Hematopoietic multipotent progenitor cell treated with erythropoietin and hydrocortisone succinate and interleukin-3 and kit ligand, for 8 days (in vitro differentiated cells): ENCODE measurements around the gene TNFSF4.
A peak's percentile ranks its signal among the peaks of the same experiment; 100 is the strongest.

Experiments used
- DNase-seq: peaks from one replicate; pipeline ENCODE4 v3.0.0-alpha.2; 2015

Gene TNFSF4

DNA sequence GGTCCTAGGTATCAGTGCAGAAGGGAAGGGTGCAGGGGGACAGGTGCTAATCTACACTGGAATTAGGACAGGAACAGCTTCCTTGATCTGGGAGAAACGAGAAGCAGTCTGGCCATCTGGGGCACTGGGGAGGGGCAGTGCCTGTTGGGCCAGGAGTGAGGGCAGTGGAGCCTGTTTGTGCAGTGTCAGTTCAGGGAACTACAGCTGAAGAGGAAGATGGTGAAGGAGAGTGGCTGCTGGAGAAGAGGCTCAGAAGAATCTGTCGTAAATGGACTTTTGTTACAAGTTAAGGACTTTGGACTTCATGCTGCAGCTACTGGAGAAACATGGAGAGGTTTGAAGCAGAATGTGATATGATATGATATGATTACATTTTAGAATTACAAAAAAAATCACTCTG is 3.2 kb upstream of the TNFSF4 start:
- no peak for DNase-seq

DNA sequence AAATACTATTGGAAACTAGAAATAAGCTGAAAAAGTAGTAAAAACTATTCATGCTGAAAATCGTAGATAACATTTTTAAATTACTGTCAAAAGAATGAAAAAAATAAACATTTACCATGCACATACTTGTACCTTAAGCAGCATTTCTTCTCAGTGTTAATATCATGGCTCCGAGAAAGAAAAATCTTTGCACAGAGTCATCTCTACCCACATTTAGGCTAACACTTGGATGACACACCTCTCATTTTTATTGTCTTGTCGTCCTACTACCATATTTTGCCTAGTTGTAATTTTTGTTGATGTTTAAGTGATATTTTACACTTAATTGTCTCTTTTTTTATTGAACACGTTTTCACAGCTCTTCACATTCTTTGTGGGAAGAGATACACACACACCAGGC is 1.7 kb upstream of the TNFSF4 start:
- DNase-seq, result no peak

DNA sequence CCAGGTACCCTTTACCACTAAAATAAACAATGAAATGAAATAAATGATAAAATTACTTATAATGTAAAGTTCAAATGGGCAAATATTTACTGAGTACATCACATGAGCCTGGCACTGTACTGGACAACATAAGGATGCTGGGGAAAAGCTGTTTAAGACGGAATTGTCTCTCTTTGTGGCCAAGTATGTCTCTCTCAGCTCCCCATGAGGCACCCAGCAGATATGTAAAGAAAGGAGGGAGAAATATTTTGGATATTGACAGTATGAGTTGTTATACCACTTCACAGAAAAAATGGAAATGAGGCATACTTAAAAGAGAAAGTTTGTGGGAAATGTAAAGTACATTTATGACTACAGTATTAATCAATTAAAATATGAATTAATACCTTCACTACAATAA is 1.0 kb upstream of the TNFSF4 start:
- DNase-seq, result no peak

DNA sequence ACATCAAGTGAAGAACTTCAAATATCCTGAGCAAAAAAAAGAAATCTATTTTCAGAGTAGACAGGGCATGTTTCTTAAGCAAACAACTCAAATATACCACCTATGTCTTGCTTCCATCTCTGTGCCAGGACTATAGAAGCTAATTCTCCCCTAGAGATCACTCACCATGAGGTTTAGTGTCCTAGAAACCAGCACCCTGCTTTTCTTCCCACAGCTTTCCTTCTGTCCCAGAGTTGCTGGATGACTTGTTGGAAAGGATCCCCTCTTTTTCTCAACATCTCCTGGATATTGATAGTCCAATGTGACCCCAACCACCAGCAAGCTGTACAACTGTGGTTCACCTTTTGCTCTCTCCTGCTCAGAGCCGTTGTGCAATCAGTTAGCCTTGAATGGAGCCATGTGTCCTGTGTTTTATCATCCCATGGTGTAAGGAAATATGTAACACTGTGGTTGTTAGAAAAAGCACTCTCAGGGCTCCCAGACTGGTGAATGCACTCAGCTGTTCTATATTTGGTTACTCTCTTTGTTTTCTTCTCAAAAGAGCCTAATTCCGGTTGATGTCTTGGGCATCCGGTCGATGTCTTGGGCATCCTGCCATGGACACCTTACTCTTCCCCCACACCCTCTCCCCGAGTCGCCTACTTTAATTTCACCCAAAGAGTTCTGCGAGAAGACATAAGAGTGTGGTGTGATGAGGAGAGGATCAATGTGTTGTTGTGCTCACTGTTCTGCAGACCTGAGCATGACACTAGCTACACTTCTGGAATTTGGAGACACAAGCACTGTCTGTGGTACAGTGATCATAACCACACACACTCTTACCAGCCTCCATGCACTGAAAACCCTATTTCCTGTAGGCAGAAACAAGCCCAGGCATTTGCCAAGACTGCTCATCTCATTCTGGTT is 1.7 kb downstream of the TNFSF4 start:
- no peak for DNase-seq

DNA sequence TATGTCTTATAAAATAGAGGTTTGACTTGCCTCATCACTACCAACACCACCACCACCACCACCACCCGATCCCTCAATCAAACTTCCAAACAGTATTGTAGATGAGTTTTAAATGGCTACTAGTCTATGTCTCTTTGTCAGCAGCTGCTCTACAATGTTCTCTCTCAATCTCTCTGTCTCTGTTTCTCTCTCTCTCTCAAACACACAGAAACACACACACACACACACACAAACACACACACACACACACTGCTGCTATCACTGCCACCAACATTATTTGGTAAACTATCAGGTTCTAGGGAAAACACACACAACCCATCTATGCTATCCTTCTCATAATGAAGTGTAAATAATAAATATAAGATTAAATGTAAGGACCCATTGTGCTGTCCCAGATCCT is 2.4 kb downstream of the TNFSF4 start:
- DNase-seq, result no peak

DNA sequence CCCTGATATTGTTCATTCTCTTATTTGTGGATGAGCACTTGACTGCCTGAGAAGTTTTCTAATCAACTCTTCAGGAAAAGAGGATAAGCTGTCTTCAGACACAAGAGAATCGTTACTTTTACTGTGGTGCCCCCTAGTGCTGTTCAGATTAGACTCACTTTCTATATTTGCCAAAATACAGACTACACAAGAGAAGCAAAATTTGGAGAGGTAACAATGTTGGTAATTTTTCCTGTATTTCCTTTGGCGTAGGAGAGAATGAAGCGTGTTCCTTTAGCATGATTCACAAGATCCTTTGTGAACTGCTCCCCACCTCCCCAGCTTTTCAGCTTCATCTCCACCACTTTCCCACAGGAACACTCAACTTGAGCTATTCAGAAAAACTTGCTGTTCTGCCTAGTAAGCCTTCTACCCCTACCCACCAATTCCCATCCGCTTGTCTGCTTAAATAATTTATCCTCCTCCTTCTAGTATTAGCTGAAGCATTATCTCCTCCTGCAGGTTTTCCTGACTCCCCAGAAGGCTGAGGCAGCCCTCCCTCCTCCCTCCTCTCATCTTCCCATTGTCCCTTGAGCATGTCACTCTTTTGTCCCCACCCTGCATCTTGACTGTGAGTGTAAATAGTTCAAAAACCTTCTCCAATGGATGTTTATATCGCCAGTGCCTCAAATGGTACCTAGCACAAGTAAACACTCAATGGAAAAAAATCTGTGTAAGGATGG is 4.5 kb downstream of the TNFSF4 start:
- DNase-seq, result peak; percentile 64

DNA sequence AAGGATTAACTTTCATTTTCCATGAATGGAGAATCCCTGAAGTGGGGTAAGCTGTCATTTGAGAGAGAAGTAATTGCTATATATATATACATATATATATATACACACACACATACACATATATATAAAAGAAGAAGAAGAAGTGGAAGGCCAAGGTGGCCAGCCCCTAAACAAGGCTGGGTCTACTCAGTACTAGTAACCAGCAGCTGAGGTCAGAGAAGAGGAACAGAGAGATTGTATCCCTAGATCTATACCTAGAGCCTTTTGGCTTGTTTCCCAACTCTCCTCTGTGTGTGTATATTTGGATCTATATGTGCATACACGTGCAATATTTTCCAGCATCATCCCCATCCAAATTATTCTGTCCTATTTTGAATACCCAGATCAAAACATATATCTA is 5.2 kb downstream of the TNFSF4 start:
- no peak for DNase-seq

DNA sequence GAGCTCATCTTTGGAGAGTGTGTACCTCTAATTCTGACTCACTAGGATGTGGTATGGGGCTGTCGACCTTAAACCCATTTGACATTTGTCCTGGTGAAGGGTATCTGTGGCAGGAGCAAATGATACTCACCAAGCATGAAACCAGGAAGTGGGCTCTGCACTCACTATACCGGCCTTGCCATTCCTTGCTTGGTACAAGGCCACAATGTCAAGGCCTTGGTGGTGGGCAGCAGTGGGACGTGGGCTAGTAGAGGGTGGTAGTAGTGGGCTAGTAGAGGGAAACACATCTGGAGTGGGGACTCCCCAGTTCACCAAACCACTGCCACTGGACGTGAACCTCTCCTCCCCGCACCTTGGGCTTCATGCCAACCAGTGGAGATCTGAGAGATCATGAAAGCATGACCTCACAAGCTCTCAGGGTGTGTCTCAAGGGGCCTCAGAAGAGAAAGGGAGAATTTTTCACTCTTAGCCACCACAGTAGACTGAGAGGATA is 11.5 kb downstream of the TNFSF4 start:
- peak; percentile 4 for DNase-seq

DNA sequence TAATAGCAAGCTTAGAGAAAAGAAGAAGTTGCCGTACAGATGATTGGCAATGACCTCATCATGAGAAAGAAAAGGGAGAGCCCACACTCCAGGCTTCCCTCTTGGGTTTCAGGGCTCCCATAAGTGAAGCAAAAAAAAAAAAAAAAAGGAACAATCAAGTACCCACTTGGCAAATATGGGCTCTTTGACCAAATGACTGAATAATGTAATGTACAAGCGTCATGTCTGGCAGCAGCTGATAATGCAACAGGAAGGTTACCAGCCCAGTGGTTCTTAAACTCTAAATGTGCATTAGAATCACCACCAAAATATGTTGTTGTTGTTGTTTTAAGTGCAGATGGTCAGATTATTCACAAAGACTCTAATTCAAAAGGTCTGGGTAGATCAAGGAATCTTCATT is 13.5 kb downstream of the TNFSF4 start:
- DNase-seq, result peak; percentile 24

DNA sequence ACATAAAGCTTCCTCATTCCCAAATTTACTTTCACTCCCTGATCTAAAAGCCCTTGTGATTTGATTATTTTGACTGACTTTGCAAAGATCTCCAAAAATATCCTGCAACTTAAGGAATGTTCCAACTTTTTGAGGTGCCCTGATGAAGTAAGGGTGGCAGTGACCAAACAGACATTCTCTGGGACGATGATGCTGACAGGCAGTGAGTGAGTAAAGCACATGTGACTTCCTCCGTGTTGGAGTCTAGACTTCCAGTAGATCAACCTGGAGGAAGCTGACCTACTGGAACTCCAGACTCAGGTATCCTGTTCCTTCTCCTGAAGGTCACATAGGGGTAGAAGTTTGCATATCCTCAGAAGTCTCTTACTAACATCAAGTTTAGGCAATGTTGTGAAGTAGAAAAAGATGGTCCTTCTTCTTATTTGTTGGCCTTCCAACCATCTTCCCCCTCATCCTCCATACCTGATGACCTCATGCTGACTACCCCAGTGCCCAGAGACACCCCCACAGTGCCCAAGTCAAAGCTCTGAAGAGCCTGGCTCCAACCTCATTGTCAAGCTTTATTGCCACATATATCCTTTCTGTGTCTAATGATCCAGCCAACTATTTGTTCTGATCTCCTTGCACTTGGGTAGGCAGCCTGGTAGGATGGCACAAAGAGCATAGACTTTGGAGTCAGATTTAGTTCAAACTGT is 16.0 kb downstream of the TNFSF4 start:
- no peak for DNase-seq

DNA sequence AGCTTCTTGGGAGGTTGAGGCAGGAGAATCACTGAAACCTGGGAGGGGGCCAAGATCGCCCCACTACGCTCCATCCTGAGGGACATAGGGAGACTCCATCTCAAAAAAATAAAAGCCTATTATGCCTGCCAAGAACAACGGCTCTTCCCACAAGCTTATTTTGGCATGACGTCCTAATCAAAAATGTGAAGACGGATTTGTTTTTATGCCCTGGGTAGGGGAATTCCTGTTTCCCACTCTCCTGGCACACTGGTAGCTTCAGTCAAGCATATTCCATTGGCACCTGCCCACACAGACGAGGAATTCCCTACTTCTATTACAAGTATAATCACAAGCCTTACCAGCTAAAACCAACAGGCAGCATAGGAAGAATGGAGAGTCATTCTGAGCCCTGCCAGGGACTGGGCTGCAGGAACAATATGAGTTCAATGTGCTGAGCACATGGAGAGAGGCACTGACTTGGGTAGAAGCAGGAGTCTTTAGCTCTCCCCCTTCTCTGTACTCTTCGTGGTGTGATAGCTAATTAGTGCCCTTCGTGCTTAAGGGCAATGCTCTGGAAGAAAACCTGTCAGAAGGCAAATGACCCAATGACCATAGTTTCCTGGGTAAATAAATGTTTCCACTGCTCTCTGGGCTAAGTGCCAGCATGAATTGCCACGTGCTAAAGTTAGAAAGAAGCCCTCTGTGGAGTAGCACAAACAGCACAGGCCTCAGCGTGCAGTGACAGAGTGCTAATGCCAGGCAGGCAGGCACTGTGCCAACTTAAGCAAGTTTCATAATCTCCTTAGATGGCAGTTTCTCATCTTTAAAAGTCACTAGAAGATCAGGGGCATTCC is 16.8 kb downstream of the TNFSF4 start:
- DNase-seq, result peak; percentile 69

DNA sequence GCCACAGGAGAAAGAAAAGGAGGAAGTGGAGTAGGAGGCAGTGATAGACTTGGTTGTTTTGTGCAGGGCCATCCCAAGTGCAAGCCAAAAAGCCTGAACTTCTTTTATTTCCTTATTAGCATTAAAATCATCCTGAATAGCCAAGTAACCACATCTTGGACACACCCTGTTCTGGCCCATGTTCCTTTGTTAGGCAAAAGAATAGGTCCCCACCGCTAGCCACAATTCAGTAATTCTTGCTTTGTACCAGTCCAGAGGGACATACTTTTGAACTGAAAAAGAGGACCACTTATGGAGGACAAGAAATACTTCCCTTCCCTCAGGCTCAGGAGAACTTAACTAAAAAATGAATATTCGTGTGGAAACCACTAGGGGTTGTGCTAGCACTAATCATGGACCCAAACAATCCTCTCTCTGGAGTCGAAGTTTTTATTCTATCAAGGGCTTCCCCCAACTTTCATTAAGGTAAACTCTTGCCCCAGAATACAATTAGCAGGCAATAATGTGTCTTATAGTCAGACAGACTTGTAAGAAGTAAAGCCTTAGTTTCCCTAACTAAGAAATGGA is 19.4 kb downstream of the TNFSF4 start:
- no peak for DNase-seq

DNA sequence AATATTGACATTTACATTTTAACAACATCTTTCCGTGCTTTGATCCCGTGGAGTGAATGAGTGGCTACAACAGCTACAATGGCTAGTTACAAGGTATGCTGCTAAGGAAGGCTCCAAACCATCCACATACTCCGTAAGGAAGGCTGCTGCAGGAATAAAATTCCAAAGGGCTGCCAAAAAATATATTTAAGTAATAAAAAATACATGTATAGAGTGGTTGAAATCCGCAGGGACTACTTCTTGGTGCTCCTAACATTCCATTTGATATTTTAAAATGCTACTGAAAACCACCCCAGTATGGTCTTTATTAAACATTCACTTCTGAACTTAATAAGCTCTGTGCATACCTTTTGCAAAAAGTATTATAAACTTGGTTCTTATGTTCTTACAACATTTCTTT is 25.3 kb downstream of the TNFSF4 start:
- no peak for DNase-seq

DNA sequence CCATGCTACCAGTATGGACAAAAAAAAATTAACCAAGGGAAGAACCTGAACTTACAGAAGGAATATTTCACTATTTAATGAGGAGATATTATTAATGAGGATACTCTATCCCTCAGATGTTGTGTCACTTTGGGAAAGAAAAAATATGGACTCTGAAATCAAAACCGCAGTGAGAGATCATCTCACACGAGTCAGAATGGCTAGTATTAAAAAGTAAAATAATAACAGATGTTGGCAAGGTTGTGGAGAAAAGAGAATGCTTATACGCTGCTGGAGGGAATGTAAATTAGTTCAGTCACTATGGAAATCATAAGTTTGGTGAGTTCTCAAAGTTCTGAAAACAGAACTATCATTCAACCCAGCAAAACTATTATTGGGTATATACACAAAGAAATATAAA is 30.9 kb downstream of the TNFSF4 start:
- no peak for DNase-seq

DNA sequence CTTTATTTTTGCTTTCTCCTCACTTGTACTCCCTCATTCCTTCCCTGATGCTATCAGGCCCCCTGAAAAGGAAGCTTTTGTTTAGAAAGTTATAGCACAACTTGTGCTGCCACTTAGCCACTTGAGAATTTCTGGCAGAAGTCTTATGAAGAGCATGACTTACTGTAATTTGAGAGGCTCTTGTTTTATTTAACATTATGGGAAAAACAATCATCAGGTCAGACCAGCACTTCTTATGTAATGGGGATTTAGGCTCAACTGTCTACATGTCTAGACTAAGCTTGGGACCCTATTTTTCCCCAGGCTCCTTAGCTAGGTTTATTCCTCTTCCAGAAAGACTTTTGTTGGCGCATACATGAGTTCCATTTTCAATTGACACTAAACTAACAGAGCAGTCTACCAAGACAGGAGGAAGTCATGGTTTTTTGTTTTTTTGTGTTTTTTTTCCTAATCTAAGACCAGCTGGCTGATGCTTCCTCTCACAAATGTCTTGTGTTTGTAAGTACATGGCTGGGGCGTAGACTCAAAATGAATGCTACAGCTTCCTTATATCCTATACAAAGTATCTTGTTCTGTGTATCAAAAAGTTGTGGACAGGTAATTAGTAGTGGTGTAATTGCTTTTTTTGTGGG is 31.5 kb downstream of the TNFSF4 start:
- no peak for DNase-seq

DNA sequence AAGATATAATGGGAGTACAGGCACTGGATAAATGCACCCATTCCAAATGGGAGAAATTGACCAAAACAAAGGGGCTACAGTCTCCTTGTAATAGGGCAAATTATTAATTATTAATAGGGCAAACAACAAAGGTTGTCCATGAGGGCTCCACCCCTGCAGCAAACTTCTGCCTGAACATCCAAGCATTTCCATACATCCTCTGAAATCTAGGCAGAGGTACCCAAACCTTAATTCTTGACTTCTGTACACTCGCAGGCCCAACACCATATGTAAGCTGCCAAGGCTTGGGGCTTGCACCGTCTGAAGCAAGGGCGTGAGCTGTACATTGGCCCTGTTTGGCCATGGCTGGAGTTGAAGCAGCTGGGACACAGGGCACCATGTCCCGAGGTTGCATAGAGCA is 33.7 kb downstream of the TNFSF4 start:
- no peak for DNase-seq

DNA sequence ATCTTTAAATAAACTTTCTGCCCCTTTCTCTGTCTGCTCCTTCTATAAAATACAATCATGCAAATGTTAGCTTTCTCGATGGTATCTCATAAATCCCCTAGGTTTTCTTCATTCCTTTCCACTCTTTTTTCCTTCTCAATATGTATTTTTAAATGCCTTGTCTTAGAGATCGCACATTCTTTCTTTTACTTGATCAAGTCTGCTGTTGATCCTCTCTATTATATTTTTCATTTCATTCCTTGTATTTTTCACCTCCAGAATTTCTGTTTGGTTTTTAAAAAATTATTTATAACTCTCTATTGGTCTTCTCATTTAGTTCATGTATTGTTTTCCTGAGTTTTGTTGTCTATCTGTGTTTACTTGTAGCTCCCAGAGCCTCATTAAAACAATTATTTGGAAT is 36.0 kb downstream of the TNFSF4 start:
- no peak for DNase-seq

DNA sequence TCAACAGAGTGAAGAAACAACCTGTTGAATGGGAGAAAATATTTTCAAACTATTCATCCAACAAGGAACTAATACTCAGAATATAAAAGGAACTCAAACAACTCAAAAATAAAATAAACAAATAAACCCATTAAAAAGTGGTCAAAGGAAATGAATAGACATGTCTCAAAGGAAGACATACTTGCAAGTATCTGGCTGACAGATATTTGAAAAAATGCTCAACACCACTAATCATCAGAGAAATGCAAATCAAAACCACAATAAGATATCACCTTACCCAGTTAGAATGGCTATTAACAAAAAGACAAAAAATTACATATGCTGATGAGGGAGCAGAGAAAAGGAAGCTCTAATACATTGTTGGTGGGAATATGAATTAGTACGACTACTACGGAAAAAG is 38.2 kb downstream of the TNFSF4 start:
- no peak for DNase-seq

DNA sequence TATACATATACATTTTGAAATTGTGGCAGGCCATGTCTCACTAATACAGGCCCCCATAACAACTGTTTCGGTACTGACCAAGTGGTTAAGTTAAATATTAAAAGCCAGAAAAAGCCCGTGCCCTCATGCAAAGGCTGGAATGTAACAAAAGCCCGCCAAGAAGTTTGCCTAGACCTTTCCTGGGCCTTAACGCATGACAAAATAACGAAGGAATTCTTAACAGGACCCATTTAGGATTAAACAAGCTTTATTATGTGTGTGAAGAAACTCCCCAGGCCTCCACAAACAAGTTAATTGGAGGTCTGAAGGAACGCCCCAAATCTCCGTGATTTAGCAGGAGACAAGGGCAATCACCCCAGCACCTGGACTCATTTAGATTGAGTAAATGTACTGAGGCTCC is 42.4 kb downstream of the TNFSF4 start:
- DNase-seq, result no peak

DNA sequence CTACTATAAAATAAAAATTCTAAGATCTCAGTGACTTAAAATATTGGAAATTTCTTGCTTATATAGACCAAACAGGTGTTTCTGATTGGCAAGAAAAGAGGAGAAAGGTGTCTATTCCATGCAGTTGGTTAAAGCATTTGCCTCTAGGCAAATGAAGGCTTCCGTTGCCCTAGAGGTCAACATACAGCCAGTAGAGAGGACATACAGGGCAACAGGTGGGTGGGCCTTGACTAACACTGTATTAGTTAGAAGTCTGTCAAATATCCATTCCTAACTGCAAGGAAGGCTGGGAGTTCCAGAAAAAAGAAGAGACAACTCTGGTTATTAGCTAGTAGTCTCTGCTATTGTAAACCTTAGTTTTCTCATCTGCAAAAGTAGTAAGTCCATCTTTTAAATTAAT is 43.0 kb downstream of the TNFSF4 start:
- DNase-seq, result no peak

DNA sequence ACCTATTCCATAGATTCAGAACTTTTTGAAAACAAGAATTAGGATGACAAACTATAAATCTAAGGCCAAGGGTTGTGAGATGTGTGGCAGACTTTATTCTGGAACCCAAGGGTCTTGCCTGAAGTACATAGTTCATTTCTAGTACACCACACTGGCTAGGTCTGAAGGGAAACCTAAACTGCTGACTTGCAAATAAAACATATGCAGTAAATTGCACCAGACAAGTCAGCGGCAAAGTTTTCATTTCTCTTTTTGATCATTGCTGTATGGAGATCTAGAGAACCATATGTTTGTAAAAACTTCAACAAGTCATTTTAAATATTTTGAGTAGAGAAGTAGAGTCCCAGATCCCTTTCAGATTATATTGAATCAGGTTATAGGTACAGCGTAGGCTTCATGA is 43.9 kb downstream of the TNFSF4 start:
- no peak for DNase-seq

DNA sequence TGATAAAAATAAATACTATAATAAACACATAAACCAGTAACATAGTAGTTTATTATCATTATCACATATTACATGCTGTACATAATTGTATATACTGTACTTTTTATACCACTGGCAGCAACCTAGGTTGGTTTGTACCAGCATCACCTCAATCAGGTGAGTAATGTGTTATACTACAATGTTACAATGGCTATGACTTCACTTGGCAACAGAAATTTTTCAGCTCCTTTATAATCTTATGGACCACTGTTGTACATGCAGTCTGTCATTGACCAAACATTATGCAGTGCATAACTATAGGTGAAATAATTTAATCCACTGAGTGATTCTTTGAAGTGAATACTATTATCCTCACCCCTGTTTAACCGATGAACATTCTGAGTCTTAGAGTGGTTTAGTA is 44.5 kb downstream of the TNFSF4 start:
- no peak for DNase-seq
